ENCODE data around the gene CHPT1.

GRCh38 chr12:101703487-101703886, 6.0 kb downstream of the CHPT1 start:
- TF ChIP-seq CTCF (IDR thresholded peaks at IDR 0.05; ENCODE audit: insufficient read depth, low read length, poor library complexity, severe bottlenecking) (no peak), EZH2phosphoT487 (conservative IDR thresholded peaks at IDR 0.05; ENCODE audit: low read length) (no peak)

Data from SU-DHL-6 (cell line).